Measurements from ENCODE around the gene NR2F1-AS1.

The NR2F1-AS1 gene

GRCh38 chr5:93576994-93577853 lies 3.8 kb downstream of the NR2F1-AS1 start:
- no peak for TF ChIP-seq CTCF (IDR thresholded peaks at IDR 0.05; ENCODE audit: low read depth, low read length)
- in situ Hi-C loops (cut with HindIII; ENCODE audit: low sequenced_read_pairs): no loop called here
- no peak for DNase-seq (ENCODE audit: low read depth, low spot score)
- no peak overlapping the region for H3K4me3 ChIP-seq (ENCODE audit: low read depth, low read length)

- in situ Hi-C loops (cut with HindIII; ENCODE audit: low sequenced_read_pairs): no loop called here
- peak; percentile 43 for DNase-seq (ENCODE audit: low read depth, low spot score)
- H3K4me3 ChIP-seq (ENCODE audit: low read depth, low read length): no peak overlapping the region
- TF ChIP-seq CTCF (IDR thresholded peaks at IDR 0.05; ENCODE audit: low read depth, low read length): no peak
Measured at GRCh38 chr5:93575461-93576414, 5.3 kb downstream of the NR2F1-AS1 start.

- DNase-seq (ENCODE audit: low read depth, low spot score): peak; percentile 49
- peak overlapping the region; percentile 10 for H3K4me3 ChIP-seq (ENCODE audit: low read depth, low read length)
- TF ChIP-seq CTCF (IDR thresholded peaks at IDR 0.05; ENCODE audit: low read depth, low read length): no peak
- in situ Hi-C loops (cut with HindIII; ENCODE audit: low sequenced_read_pairs): no loop called here
Measured at GRCh38 chr5:93574491-93575305, 6.3 kb downstream of the NR2F1-AS1 start.

GRCh38 chr5:93573354-93574351 lies 7.4 kb downstream of the NR2F1-AS1 start:
- in situ Hi-C loops (cut with HindIII; ENCODE audit: low sequenced_read_pairs): no loop called here
- peak overlapping the region; percentile 12 for H3K4me3 ChIP-seq (ENCODE audit: low read depth, low read length)

More at GRCh38 chr5:93573354-93574351, 7.4 kb downstream of the NR2F1-AS1 start:
- DNase-seq (ENCODE audit: low read depth, low spot score): peak; percentile 56
- no peak for TF ChIP-seq CTCF (IDR thresholded peaks at IDR 0.05; ENCODE audit: low read depth, low read length)

Data from astrocyte of the spinal cord (primary cell).